Measurements from ENCODE around the gene KCNK2. TPM values are rescaled to one million over a fixed set of nuclear protein-coding genes. Genes with fewer than 3 reads are reported as not detected.

Gene KCNK2
- total and polyA plus RNA-seq, 2 of the 4 experiments (the other 2 are of a cell fraction): 45.9 to 86.9 TPM

- no peak overlapping the region for H3K4me2 ChIP-seq (ENCODE audit: low read depth, low read length)
- BruUV-seq (replicated peaks): no TSS peak
- WGBS, 2 experiments (ENCODE audit: extremely low coverage in 2 of 2, insufficient read length in 1 of 2): no CpG with 5 or more reads among the region's 3 CpGs
- H4K20me1 ChIP-seq (ENCODE audit: insufficient read depth, low read length): no peaks in the 10 kb centered on the region
- CTCF ChIA-PET: no interaction called here
- TF ChIP-seq NFE2L2 (IDR thresholded peaks at IDR 0.05; ENCODE audit: low read depth, low read length) (no peak), FOS (IDR thresholded peaks at IDR 0.05; ENCODE audit: low read depth, low read length) (no peak)
- H3K79me1 ChIP-seq (ENCODE audit: low read depth in 1 of 2, low read length in 2 of 2): no peaks in the 10 kb centered on the region
- H3K9me1 ChIP-seq (ENCODE audit: insufficient read depth, low read length): no peaks in the 10 kb centered on the region; the same call in 1 of the 2 replicates
- H2BK120ac ChIP-seq (ENCODE audit: low read depth, low read length): no peak overlapping the region
- no peak overlapping the region for H4K91ac ChIP-seq (ENCODE audit: insufficient read depth, low read depth, low read length)
- no peak overlapping the region for H2BK20ac ChIP-seq (ENCODE audit: low read depth, low read length)
- no peaks in the 10 kb centered on the region for H3K4me1 ChIP-seq (ENCODE audit: control insufficient read depth, insufficient read depth, low read length)
- no peaks in the 10 kb centered on the region for H3K36me3 ChIP-seq (ENCODE audit: control insufficient read depth, insufficient read depth, low read length)
- H2AFZ ChIP-seq (replicated peaks; ENCODE audit: low read length, poor library complexity): no peak overlapping the region
- intact Hi-C loops (cut with micrococcal nuclease) (no loop called here), dilution Hi-C loops (cut with HindIII; ENCODE audit: low sequenced_read_pairs, unreplicated experiment) (no loop called here), in situ Hi-C loops (cut with MboI; ENCODE audit: low sequenced_read_pairs) (no loop called here)
- DNase-seq (no peak), ATAC-seq (ENCODE audit: low read depth) (no peak)
- H2AK9ac ChIP-seq (replicated peaks; ENCODE audit: low read depth, low read length, poor library complexity): no peak overlapping the region
- no peak overlapping the region for H2BK15ac ChIP-seq (ENCODE audit: low read depth, low read length)
- no peak overlapping the region for H3K18ac ChIP-seq (ENCODE audit: low read depth, low read length)
- no peak overlapping the region for H3K14ac ChIP-seq (replicated peaks; ENCODE audit: low read depth, low read length)
- H4K8ac ChIP-seq (ENCODE audit: low read depth in 2 of 2, low read length in 2 of 2): no peak overlapping the region
- H3K27me3 ChIP-seq (ENCODE audit: control insufficient read depth, insufficient read depth, low read length): no peaks in the 10 kb centered on the region
- H3K4ac ChIP-seq (ENCODE audit: low read depth, low read length): no peak overlapping the region
- POLR2A ChIA-PET (ENCODE audit: unreplicated experiment): no interaction called here
- no peak overlapping the region for H3K27ac ChIP-seq (ENCODE audit: insufficient read depth, low read length)
- H3K9me3 ChIP-seq (ENCODE audit: control insufficient read depth, insufficient read depth, low read length): peaks cover 3% of the 10 kb centered on the region; the same call in 1 of the 2 replicates
- no peak overlapping the region for H4K5ac ChIP-seq (ENCODE audit: low read depth, low read length)
- no peak overlapping the region for H2AK5ac ChIP-seq (ENCODE audit: low read depth, low read length)
- no peak overlapping the region for H3K9ac ChIP-seq (ENCODE audit: low read depth, low read length)
- H3K23ac ChIP-seq (ENCODE audit: low read depth, low read length): no peak overlapping the region
- no peak overlapping the region for H2BK5ac ChIP-seq (ENCODE audit: low read depth, low read length, poor library complexity, severe bottlenecking)
- no peak overlapping the region for H3K56ac ChIP-seq (ENCODE audit: extremely low read depth, insufficient read depth, low read length)
- H3K4me3 ChIP-seq (ENCODE audit: insufficient read depth, low read depth, low read length): no peak overlapping the region
Observed at GRCh38 chr1:215264649-215265048, 182.1 kb downstream of the KCNK2 start.
